ENCODE results near the gene B9D2.
"Not testable (repeated sequence)": the region's sequence is repeated elsewhere in the genome, so short reads cannot be mapped to it uniquely, and the experiment has no call there.

Gene B9D2

GRCh38 chr19:41363753-41364523 is at the start of gene B9D2:
Gene B9D2 (minus strand): TSS chr19:41364149. CDS start chr19:41363519, 630 bp downstream.
- peak; percentile 74 to 100 (median 98) for DNase-seq

- no peak for DNase-seq
Measured at GRCh38 chr19:41412953-41413352, 49.0 kb upstream of the B9D2 start.

GRCh38 chr19:41411968-41412265 is 48.0 kb upstream of the B9D2 start:
- peak in 43 of 56 donors; percentile 1 to 80 (median 42) for DNase-seq

GRCh38 chr19:41411100-41411967 is 47.4 kb upstream of the B9D2 start:
- DNase-seq, result no peak

- no peak for DNase-seq
Measured at GRCh38 chr19:41410336-41411054, 46.5 kb upstream of the B9D2 start.

GRCh38 chr19:41409288-41409687 is 45.3 kb upstream of the B9D2 start:
- no peak for DNase-seq

GRCh38 chr19:41408846-41409245 is 44.9 kb upstream of the B9D2 start:
- DNase-seq, result not testable (repeated sequence)

GRCh38 chr19:41408256-41408655 is 44.3 kb upstream of the B9D2 start:
- no peak for DNase-seq

GRCh38 chr19:41407271-41407670 is 43.3 kb upstream of the B9D2 start:
- DNase-seq, result no peak

- no peak for DNase-seq
Measured at GRCh38 chr19:41405776-41406175, 41.8 kb upstream of the B9D2 start.

GRCh38 chr19:41403181-41403970 is 39.4 kb upstream of the B9D2 start:
- no peak for DNase-seq

- DNase-seq, result no peak
Measured at GRCh38 chr19:41402010-41402409, 38.1 kb upstream of the B9D2 start.

GRCh38 chr19:41401483-41401882 is 37.5 kb upstream of the B9D2 start:
- DNase-seq, result no peak

- DNase-seq, result no peak
Measured at GRCh38 chr19:41399525-41399924, 35.6 kb upstream of the B9D2 start.

GRCh38 chr19:41399091-41399490 is 35.1 kb upstream of the B9D2 start:
- DNase-seq, result no peak

GRCh38 chr19:41398598-41398997 is 34.6 kb upstream of the B9D2 start:
- no peak for DNase-seq

- no peak for DNase-seq
Measured at GRCh38 chr19:41398050-41398418, 34.1 kb upstream of the B9D2 start.

- DNase-seq, result peak; percentile 89 to 99 (median 98)
Measured at GRCh38 chr19:41397086-41398049, 33.4 kb upstream of the B9D2 start, which contains the start of the genes BCKDHA and EXOSC5. Gene BCKDHA (plus strand): TSS chr19:41397818. CDS start chr19:41397828, 10 bp downstream. Gene EXOSC5 (minus strand): TSS chr19:41397359. CDS start chr19:41397328, 31 bp downstream.

- no peak for DNase-seq
Measured at GRCh38 chr19:41395355-41395754, 31.4 kb upstream of the B9D2 start.

- DNase-seq, result no peak
Measured at GRCh38 chr19:41392775-41393174, 28.8 kb upstream of the B9D2 start.

All from nucleus accumbens (tissue), 56 donors.